Prostate gland (tissue), 2 donors: ENCODE results near the gene EIF1AX.

Experiments
- CTCF ChIP-seq, 4 experiments: fragments of 200-600 bp in 2 of 4; fragments of 450-650 bp in 2 of 4; sonication (generic) in 2 of 4; IDR thresholded peaks; 1 replicate in 3 of 4; 2 replicates in 1 of 4; pipeline ENCODE4 v1.5.1; 2016 to 2019; ENCODE audit warnings: antibody characterized with exemption in 4 of 4, mild to moderate bottlenecking in 2 of 4, moderate library complexity in 2 of 4
- POLR2AphosphoS5 ChIP-seq: sonication (generic); formaldehyde crosslinking; IDR thresholded peaks from one replicate; pipeline ENCODE4 v1.6.1; 2017; ENCODE audit warnings: antibody characterized with exemption

- TF ChIP-seq CTCF (IDR thresholded peaks at IDR 0.05) (no peak), POLR2AphosphoS5 (no peak)
Measured at GRCh38 chrX:20132666-20133065, 9.0 kb downstream of the EIF1AX start.
